ENCODE data around the gene KANK2. TPM values are rescaled to one million over a fixed set of nuclear protein-coding genes. Genes with fewer than 3 reads are reported as not detected.

KANK2 gene
- total and polyA plus RNA-seq, 2 of the 8 experiments (the other 6 are each of a cell fraction or from before 2014, with no cell fraction given) = 25.2 to 42.3 TPM

GRCh38 chr19:11205939-11206570 is 8.7 kb upstream of the KANK2 start:
- DNase-seq (ENCODE audit: low read depth in 1 of 2, low spot score in 2 of 2) = no peak
- POLR2A ChIA-PET (ENCODE audit: partially characterized antibody) = interaction anchor here (0.7 to 0.8 kb wide), 2 partner anchors 17 to 60 kb away, joined by 3 to 4 read pairs; no protein-coding TSS in a partner anchor
- CTCF ChIA-PET (ENCODE audit: partially characterized antibody) = interaction anchor here (0.7 to 3.5 kb wide), 6 partner anchors 41 to 178 kb away, joined by 3 to 18 read pairs (median 4); no protein-coding TSS in a partner anchor
- TF ChIP-seq POU5F1 (IDR thresholded peaks at IDR 0.05; ENCODE audit: low read depth, low read length) (no peak), POLR2A (IDR thresholded peaks at IDR 0.05; ENCODE audit: control extremely low read depth in 1 of 2, low read depth in 2 of 2, low read length in 2 of 2) (no peak), TCF12 (IDR thresholded peaks at IDR 0.05; ENCODE audit: low read depth, low read length) (no peak), YY1 (IDR thresholded peaks at IDR 0.05; ENCODE audit: low read depth, low read length) (no peak), GABPA (IDR thresholded peaks at IDR 0.05; ENCODE audit: borderline replicate concordance, insufficient read depth, low read length) (no peak), NANOG (IDR thresholded peaks at IDR 0.05; ENCODE audit: insufficient read depth, low read depth, low read length, poor library complexity, severe bottlenecking) (no peak), GTF2F1 (IDR thresholded peaks at IDR 0.05; ENCODE audit: borderline replicate concordance, low read depth, low read length) (no peak), SP1 (IDR thresholded peaks at IDR 0.05; ENCODE audit: low read depth, low read length) (no peak), ATF2 (IDR thresholded peaks at IDR 0.05; ENCODE audit: low read length) (no peak), RXRA (IDR thresholded peaks at IDR 0.05; ENCODE audit: insufficient read depth, low read depth, low read length) (no peak), HDAC2 (IDR thresholded peaks at IDR 0.05; ENCODE audit: borderline replicate concordance in 1 of 2, low read depth in 2 of 2, low read length in 2 of 2) (no peak)

More at GRCh38 chr19:11205939-11206570, 8.7 kb upstream of the KANK2 start:
- Histone ChIP-seq H4K5ac (ENCODE audit: insufficient read length, low read depth, low read length) (no peak overlapping the region), H3K4me2 (ENCODE audit: insufficient read depth in 1 of 2, low read depth in 2 of 2, low read length in 2 of 2) (no peak overlapping the region), H2BK12ac (ENCODE audit: low read depth, low read length) (no peak overlapping the region), H3K23me2 (ENCODE audit: low read depth, low read length) (no peaks in the 10 kb centered on the region; the same call in 1 of the 2 replicates), H2AFZ (ENCODE audit: low read length) (no peak overlapping the region), H3K56ac (replicated peaks; ENCODE audit: insufficient read length, low read depth, low read length) (no peak overlapping the region), H2BK5ac (ENCODE audit: low read depth, low read length) (no peak overlapping the region), H2BK15ac (ENCODE audit: low read length) (no peak overlapping the region), H4K91ac (replicated peaks; ENCODE audit: insufficient read length, low read length) (no peak overlapping the region), H2BK20ac (ENCODE audit: low read length) (no peak overlapping the region), H3K9ac (replicated peaks in 1 of 4; ENCODE audit: extremely low read depth in 1 of 4, low read depth in 3 of 4, low read length in 3 of 4) (no peak overlapping the region), H3K23ac (ENCODE audit: insufficient read length) (no peak overlapping the region), H3K18ac (ENCODE audit: extremely low read depth, low read length) (no peak overlapping the region), H3K27me3 (replicated peaks in 1 of 4; ENCODE audit: control insufficient read depth in 3 of 4, extremely low read depth in 1 of 4, insufficient read depth in 3 of 4, low read length in 3 of 4) (no peaks in the 10 kb centered on the region), H4K8ac (ENCODE audit: extremely low read depth, insufficient read depth, low read length) (no peak overlapping the region), H2AK5ac (ENCODE audit: low read depth, low read length) (no peak overlapping the region), H3K36me3 (ENCODE audit: control insufficient read depth in 2 of 4, insufficient read depth in 4 of 4, low read length in 3 of 4) (peaks cover 0 to 6% (median 3%) of the 10 kb centered on the region in 4 experiments; a peak in 3 of 8 replicates), H3K4me3 (ENCODE audit: extremely low read depth in 1 of 4, insufficient read depth in 2 of 4, low read depth in 3 of 4, low read length in 4 of 4) (no peak overlapping the region), H3K79me2 (ENCODE audit: control insufficient read depth in 1 of 2, insufficient read depth in 2 of 2, low read length in 2 of 2) (no peaks in the 10 kb centered on the region), H3K27ac (ENCODE audit: low read depth, low read length) (no peak overlapping the region), H4K20me1 (replicated peaks in 1 of 2; ENCODE audit: control insufficient read depth in 1 of 2, insufficient read depth in 2 of 2, low read length in 2 of 2) (peaks cover 0 to 3% of the 10 kb centered on the region in 2 experiments), H3K9me3 (ENCODE audit: insufficient read depth in 2 of 2, low read depth in 1 of 2, low read length in 1 of 2) (no peaks in the 10 kb centered on the region), H3K4me1 (replicated peaks in 1 of 4; ENCODE audit: control insufficient read depth in 3 of 4, insufficient read depth in 4 of 4, low read length in 3 of 4) (no peaks in the 10 kb centered on the region; a peak in 1 of 7 replicates), H3K79me1 (ENCODE audit: low read depth, low read length) (no peaks in the 10 kb centered on the region), H2BK120ac (replicated peaks; ENCODE audit: low read depth, low read length) (no peak overlapping the region), H3K14ac (ENCODE audit: insufficient read length) (no peak overlapping the region), H3K4ac (replicated peaks; ENCODE audit: insufficient read length, low read depth, low read length) (no peak overlapping the region)
- WGBS, 2 experiments (ENCODE audit: extremely low coverage in 1 of 2, insufficient coverage in 1 of 2, insufficient read length in 1 of 2, insufficient replicate concordance in 2 of 2, low coverage in 1 of 2, low lambda C conversion rate in 2 of 2, missing lambda C conversion rate in 1 of 2) = 83% methylated on average over 9 of the region's 9 CpGs; no CpG with 5 or more reads in 1 of the 2 experiments
- no peak for FAIRE-seq

All from H1 (cell line).